HG03060 (cell line): ENCODE measurements around the gene CGB8.
"Not testable (repeated sequence)": the region's sequence is repeated elsewhere in the genome, so short reads cannot be mapped to it uniquely, and the experiment has no call there.

ENCODE experiments used
- ATAC-seq: cut with Tn5 transposase; IDR thresholded peaks from one replicate; pipeline ENCODE4 v1.9.1; 2021; ENCODE audit warnings: low read depth, moderate number of reproducible peaks; ENCODE audit not compliant: unreplicated experiment

The CGB8 gene

GRCh38 chr19:49065905-49066512 is 17.1 kb upstream of the CGB8 start:
- ATAC-seq = no peak

DNA sequence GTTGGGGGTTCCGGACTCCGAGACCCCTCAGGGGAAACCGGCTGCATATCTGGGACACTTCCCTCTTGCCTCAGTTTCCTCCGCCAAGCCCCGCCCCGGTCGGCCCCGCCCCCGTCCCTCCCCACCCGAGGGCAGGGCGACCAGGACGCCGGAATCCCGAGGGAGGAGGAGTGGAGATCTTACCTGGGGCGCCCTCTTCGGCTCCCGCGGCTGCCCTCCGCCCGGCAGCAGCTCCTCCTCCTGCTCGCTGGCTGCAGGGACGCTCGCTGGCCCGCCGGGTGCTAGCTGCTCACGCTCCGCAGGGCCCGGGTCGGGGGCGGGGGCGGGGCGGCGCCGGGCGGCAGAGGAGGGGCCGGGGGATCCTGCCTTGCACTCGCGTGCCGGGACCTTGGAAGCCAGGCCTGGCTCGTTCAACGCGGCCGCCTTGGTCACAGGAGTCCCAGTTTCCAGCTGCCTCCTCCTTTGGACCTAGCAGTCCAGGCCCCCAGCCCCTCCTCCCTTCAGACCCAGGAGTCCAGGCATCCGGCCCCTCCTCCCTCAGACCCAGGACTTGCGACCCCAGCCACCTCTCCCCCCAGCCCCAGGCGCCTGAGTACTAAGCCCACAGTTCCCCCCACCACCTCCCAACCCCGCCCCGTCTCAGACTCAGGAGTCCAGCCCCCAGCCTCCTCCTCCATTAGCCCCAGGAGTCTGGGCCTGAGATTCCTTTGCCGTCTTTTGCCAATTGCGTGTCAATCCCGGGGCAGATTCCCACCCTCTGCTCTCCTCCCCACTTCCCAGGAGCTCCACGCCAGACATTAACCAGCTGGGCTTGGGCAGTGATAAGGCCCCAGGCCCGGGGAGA is 16.1 kb upstream of the CGB8 start, which contains the start of gene NTF4:
TSS of gene NTF4 (minus strand) at position 51 of the 844 bp plus-strand sequence. CDS start 2,821 bp downstream, outside the sequence.
- no peak for ATAC-seq

DNA sequence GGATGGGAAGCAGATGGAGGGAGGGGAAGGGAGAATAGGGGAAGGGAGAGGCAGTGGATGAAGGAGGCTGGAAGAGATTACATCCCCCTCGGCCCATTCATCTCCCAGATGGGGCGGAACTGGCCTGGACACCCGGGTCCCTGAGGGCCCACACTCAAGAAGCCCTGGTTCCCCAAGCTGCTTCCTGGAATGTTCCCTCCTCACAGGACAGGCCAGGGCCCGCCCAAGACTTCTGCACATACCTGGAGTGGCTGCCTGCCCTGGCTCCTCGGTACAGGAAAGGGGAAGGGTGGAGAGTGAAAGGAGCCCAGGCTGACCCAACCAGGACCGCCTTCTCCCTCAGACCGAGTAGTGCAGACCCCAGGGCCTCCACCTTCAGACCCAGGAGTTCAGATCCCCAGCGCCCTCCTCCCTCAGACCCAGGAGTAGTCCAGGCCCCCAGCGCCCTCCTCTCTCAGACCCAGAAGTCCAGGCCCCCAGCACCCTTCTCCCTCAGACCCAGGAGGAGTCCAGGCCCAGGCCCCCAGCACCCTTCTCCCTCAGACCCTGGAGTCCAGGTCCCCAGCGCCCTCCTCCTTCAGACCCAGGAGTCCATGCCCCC is 15.2 kb upstream of the CGB8 start:
- no peak for ATAC-seq

DNA sequence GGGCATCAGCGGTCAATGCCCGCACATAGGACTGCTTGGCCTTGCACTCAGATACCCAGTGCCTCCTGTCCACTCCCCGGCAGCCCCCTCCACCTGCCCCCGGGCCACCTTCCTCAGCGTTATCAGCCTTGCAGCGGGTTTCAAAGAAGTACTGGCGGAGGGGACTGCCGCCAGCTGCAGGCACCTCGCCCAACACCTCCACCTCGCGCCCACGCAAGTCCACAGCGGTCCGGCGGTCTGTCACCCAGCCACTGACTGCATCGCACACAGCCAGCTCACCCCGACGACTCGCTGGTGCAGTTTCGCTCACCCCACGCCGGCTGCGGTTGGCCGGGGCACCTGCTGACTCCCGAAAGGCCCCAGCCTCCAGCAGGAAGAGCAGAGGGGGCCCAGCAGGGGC is 12.5 kb upstream of the CGB8 start:
- ATAC-seq = no peak

DNA sequence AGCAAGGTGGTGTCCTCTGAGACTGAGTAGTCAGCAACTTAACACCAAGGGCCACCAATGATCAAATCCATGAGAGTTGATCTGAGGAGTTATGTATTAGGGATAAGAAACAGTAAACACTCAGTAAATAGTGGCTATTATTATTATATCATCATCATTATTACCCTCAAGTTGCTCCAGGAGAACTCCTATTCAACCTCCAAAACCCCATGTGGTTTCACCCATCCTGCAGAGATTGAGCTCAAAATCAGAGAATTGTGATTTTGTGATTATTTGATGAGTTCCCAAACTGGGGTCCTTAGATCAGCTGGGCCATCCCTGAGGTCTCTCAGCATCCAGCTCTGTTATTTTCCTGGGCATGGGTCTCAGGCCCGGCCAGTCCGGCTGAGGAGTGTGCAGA is 12.1 kb upstream of the CGB8 start:
- ATAC-seq = no peak

- ATAC-seq = no peak
Measured at GRCh38 chr19:49059053-49059452, 10.1 kb upstream of the CGB8 start.

GRCh38 chr19:49058562-49058961 is 9.7 kb upstream of the CGB8 start:
- no peak for ATAC-seq

GRCh38 chr19:49057636-49058234 is 8.8 kb upstream of the CGB8 start, which contains the start of gene CGB7:
TSS of gene CGB7 (minus strand) at chr19:49057749. CDS start at chr19:49055375, 2,374 bp downstream.
- ATAC-seq = no peak

DNA sequence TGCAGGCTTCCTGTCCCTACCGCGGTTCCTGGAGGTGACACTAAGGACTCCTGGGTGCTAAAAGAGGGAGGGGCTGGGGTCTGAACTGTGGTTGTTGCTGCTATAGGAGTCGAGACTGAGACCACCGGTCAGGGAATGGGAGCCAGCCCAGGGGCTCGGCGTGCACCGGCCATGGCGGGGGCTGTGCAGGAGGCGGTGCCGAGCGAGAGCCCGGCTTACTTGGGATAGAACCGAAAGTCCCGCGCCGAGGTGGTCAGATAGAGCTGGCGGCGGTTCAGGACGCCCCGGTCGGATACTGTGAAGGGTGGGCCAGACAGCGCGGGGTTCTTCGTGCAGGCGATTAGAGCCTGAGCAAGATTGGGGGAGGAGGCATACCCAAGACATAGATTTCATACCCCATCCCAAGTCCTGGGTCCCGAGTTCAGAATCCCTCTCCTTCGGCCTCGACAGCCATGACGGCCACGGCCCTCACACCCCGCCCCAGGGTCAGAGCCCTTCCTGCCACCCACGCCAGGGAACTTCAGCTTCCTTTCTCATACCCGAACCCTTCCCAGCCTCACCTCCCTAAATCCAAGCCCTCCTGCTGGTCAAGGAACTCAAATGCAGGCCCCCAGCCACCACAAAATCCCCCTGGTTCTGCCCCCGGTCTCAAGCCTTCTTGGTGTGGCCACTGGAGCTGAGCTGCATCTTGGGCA is 8.1 kb upstream of the CGB8 start:
- not testable (repeated sequence) for ATAC-seq

DNA sequence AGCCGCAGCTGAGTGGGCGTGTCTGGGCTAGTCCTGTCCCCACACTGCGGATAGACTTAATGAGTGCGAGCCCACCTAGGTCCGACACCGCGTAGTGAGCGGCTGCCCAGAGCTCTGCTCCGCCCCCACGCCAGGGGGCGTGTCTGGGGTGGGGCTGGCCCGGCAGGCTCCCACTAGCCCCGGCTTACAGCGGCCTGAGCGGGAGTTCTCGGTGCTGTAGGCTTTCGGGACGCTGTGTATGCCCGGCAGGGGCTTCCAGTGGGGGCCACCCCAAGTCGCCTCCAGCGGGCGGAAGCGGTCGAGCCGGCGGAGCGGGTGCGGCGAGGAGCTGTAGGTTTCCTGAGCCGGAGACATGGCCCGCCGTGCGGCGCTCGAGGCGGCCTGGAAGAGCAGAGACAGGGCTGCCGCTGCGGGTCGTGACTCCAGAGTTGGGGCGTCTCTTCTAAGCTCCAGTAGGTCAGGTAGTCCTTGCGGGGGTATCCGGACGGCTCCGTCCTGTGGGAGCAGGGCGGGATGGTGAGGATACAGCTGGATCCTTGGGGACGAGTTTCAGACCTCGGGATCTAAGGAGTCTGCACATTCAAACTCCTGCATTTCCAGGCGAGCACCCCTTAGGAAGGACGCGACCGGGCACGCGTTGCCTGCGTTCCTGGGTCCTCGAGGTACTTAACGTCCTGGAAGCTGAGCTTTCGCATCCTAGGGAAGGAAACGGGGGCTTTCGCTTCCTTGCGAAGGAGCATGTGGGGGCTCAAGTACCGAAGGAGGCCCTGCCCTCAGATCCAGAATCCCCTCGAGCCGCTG is 7.4 kb upstream of the CGB8 start:
- ATAC-seq = no peak

DNA sequence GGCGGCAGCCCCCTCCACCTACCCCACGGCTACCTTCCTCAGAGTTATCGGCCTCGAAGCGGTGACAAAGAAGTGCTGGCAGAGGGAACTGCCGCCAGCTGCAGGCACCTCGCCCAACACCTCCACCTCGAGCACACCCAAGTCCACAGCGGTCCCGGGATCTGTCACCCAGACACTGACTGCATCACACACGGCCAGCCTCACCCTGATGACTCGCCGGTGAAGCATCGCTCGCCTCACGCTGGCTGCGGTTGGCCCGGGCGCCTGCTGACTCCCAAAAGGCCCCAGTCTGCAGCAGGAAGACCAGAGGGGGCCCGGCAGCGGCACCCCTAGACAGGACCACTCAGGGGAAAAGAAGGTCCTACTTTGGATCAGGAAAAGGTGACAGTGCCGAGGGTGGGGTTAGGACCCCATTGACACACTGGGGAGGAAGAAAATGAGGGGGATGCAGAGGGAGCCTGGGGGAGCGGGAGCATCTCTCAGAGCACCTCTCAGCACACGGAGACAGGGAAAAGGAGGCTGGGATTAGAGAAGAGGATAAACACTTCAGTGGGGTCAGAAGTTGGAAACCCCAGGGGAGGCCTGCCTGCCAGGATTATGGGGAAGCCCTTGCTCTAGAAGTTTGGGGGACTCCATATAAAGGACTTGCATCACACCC is 1.6 kb upstream of the CGB8 start:
- ATAC-seq = not testable (repeated sequence)

GRCh38 chr19:49049834-49050233 is 923 bp upstream of the CGB8 start:
- ATAC-seq = not testable (repeated sequence)

DNA sequence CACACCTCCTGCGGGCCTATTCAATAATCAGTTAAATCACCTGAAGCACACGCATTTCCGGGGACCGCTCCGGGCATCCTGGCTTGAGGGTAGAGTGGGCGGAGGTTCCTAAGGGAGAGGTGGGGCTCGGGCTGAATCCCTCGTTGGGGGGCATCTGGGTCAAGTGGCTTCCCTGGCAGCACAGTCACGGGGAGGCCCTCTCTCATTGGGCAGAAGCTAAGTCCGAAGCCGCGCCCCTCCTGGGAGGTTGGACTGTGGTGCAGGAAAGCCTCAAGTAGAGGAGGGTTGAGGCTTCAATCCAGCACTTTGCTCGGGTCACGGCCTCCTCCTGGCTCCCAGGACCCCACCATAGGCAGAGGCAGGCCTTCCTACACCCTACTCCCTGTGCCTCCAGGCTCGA is 5.4 kb downstream of the CGB8 start, which contains the start of gene CGB5:
TSS of gene CGB5 (plus strand) at position 301 of the 400 bp plus-strand sequence. CDS start 362 bp downstream, outside the sequence.
- ATAC-seq = not testable (repeated sequence)

DNA sequence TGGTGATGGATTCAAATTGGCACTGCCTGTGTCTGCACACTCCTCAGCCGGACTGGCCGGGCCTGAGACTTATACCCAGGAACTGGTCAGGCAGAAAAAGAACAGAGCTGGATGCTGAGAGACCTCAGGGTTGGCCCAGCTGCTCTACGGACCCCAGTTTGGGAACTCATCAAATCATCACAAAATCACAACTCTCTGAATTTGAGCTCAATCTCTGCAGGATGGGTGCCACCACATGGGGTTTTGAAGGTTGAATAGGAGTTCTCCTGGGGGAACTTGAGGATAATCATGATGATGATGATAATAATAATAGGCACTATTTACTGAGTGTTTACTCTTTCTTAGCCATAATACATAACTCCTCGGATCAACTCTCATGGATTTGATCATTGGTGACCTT is 6.2 kb downstream of the CGB8 start:
- ATAC-seq = not testable (repeated sequence)

DNA sequence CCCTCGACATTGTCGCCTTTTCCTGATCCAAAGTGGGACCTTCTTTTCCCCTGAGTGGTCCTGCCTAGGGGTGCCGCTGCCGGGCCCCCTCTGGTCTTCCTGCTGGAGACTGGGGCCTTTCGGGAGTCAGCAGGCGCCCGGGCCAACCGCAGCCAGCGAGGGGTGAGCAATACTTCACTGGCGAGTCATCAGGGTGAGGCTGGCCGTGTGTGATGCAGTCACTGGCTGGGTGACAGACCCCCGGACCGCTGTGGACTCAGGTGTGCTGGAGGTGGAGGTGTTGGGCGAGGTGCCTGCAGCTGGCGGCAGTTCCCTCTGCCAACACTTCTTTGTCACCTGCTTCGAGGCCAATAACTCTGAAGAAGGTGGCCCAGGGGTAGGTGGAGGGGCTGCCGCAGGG is 6.7 kb downstream of the CGB8 start:
- ATAC-seq = no peak

DNA sequence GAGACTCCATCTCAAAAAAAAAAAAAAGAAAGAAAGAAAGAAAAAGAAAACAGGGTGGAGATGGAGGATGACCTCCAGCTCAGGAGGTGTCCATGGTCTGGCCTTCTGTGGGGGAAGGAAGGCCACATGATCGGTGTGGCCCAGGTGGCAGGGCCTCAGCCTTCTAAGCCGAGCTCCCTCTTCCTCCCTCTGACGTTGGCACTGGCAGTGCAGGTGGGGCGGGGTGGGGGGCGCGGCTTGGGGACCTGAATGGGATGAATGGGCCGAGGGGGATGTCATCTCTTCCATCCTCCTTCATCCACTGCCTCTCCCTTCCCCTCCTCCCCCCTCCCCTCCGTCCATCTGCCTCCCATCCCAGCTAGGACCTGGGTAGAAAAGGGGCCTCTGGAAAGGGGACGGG is 9.2 kb downstream of the CGB8 start:
- ATAC-seq = not testable (repeated sequence)

DNA sequence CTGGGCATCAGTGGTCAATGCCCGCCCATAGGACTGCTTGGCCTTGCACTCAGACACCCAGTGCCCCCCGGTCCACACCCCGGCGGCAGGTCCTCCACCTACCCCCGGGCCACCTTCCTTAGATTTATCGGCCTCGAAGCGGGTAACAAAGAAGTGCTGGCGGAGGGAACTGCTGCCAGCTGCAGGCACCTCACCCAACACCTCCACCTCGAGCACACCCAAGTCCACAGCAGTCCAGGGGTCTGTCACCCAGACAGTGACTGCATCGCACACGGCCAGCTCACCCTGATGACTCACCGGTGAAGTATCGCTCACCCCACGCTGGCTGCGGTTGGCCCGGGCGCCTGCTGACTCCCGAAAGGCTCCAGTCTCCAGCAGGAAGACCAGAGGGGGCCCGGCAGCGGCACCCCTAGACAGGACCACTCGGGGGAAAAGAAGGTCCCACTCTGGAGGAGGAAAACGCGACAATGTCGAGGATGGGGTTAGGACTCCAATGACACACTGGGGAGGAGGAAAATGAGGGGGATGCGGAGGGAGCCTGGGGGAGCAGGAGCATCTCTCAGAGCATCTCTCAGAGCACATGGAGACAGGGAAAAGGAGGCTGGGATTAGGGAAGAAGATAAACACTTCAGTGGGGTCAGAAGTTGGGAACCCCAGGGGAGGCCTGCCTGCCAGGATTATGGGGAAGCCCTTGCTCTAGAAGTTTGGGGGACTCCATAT is 10.2 kb downstream of the CGB8 start:
- ATAC-seq = not testable (repeated sequence)

GRCh38 chr19:49038111-49038510 is 10.8 kb downstream of the CGB8 start:
- not testable (repeated sequence) for ATAC-seq
